Smooth muscle cell (in vitro differentiated cells): ENCODE measurements around the gene MACROD2. TPM values are rescaled to one million over a fixed set of nuclear protein-coding genes. Genes with fewer than 3 reads are reported as not detected.

Experiments
- DNase-seq: peaks from one replicate; lab custom pipeline; 2025; ENCODE audit not compliant: unreplicated experiment; lab: John Stamatoyannopoulos, UW
- H2AFZ ChIP-seq: fragments of 200-600 bp; sonication (generic); 2 replicates; pipeline ENCODE4 v1.6.0; 2016; ENCODE audit warnings: antibody characterized with exemption, low read depth, mild to moderate bottlenecking
- H3F3A ChIP-seq: fragments of 200-600 bp; sonication (generic); 2 replicates; pipeline ENCODE4 v1.6.0; 2017; ENCODE audit warnings: antibody characterized with exemption, low read depth
- H3K27ac ChIP-seq: fragments of 200-600 bp; sonication (generic); 2 replicates; pipeline ENCODE4 v1.5.1; 2016; ENCODE audit warnings: low read depth, mild to moderate bottlenecking
- H3K27me3 ChIP-seq: fragments of 200-600 bp; sonication (generic); 2 replicates; pipeline ENCODE4 v1.6.1; 2016; ENCODE audit warnings: low read depth, mild to moderate bottlenecking
- H3K36me3 ChIP-seq: fragments of 200-600 bp; sonication (generic); 2 replicates; pipeline ENCODE4 v1.5.1; 2016; ENCODE audit warnings: low read depth
- H3K4me1 ChIP-seq: fragments of 200-600 bp; sonication (generic); 2 replicates; pipeline ENCODE4 v1.5.1; 2016; ENCODE audit warnings: low read depth
- H3K4me2 ChIP-seq: fragments of 200-600 bp; sonication (generic); 2 replicates; pipeline ENCODE4 v1.6.0; 2016; ENCODE audit warnings: mild to moderate bottlenecking
- H3K4me3 ChIP-seq: fragments of 200-600 bp; sonication (generic); 2 replicates; pipeline ENCODE4 v1.5.1; 2016; ENCODE audit warnings: mild to moderate bottlenecking
- H3K79me2 ChIP-seq: fragments of 200-600 bp; sonication (generic); 2 replicates; pipeline ENCODE4 v1.6.0; 2016; ENCODE audit warnings: low read depth, mild to moderate bottlenecking
- H3K9ac ChIP-seq: fragments of 200-600 bp; sonication (generic); 2 replicates; pipeline ENCODE4 v1.6.0; 2016; ENCODE audit warnings: low read depth
- H3K9me3 ChIP-seq: fragments of 200-600 bp; sonication (generic); replicated peaks from 2 replicates; pipeline ENCODE4 v1.5.1; 2016; ENCODE audit warnings: low read depth
- H4K20me1 ChIP-seq: fragments of 200-600 bp; sonication (generic); 2 replicates; pipeline ENCODE4 v1.6.0; 2016; ENCODE audit warnings: low read depth
- WGBS: methylation state at CpG from one replicate; pipeline ENCODE4 v1.1.7; 2016; ENCODE audit warnings: low lambda C conversion rate; 5-methylcytosine and 5-hydroxymethylcytosine counted together
- polyA plus RNA-seq: library from polyadenylated mRNA; unstranded; fragments of >200 nt; fragmentation: Nextera tagmentation; extraction: Ambion mirVana; gene quantifications from 2 replicates; pipeline ENCODE4 v1.2.1, GENCODE V29; 2016
- total RNA-seq: library from RNA; depleted of rRNA; stranded (reverse); fragments of >200 nt; gene quantifications from 2 replicates; pipeline ENCODE4 v1.2.3, GENCODE V29; 2014
- TF ChIP-seq, protein P1 (sequence below): fragments of 200-600 bp; sonication (generic); IDR thresholded peaks from 2 replicates; pipeline ENCODE4 v1.5.1; 2017; ENCODE audit warnings: borderline replicate concordance, mild to moderate bottlenecking, antibody characterized with exemption; ENCODE audit not compliant: insufficient read depth, poor library complexity, severe bottlenecking

Gene MACROD2
- total and polyA plus RNA-seq, 2 experiments from 2014 or later: 0.04 to 0.32 TPM

DNA sequence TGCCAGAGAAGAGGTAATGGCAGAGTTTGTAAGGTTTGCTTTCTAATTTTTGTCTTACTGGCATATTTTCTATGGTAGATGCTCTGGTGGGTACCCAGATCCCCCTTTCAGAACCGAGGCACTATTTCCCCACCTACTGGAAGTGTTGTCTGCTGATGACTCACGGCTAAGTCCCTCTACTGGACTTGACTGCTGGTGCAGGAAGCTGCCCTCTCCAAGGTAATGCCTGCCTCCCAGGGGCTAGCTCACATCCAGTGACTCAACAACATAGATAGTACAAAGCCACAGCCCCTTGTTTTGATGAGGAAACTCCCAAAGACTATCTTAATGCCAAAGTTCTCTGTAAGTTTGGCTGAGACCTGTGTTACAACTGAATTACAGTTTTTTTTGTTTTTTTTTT lies 627.5 kb downstream of the MACROD2 start:
- H3F3A ChIP-seq: no peaks in the 10 kb centered on the region
- DNase-seq: no peak
- no peaks in the 10 kb centered on the region for H3K36me3 ChIP-seq
- no peaks in the 10 kb centered on the region for H3K79me2 ChIP-seq
- TF ChIP-seq, protein P1, sequence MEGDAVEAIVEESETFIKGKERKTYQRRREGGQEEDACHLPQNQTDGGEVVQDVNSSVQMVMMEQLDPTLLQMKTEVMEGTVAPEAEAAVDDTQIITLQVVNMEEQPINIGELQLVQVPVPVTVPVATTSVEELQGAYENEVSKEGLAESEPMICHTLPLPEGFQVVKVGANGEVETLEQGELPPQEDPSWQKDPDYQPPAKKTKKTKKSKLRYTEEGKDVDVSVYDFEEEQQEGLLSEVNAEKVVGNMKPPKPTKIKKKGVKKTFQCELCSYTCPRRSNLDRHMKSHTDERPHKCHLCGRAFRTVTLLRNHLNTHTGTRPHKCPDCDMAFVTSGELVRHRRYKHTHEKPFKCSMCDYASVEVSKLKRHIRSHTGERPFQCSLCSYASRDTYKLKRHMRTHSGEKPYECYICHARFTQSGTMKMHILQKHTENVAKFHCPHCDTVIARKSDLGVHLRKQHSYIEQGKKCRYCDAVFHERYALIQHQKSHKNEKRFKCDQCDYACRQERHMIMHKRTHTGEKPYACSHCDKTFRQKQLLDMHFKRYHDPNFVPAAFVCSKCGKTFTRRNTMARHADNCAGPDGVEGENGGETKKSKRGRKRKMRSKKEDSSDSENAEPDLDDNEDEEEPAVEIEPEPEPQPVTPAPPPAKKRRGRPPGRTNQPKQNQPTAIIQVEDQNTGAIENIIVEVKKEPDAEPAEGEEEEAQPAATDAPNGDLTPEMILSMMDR: peak; percentile 27
- H3K27me3 ChIP-seq: no peaks in the 10 kb centered on the region
- no peak overlapping the region for H2AFZ ChIP-seq
- no peak overlapping the region for H3K27ac ChIP-seq
- no peak overlapping the region for H3K4me3 ChIP-seq
- H3K9ac ChIP-seq: no peak overlapping the region
- H3K4me1 ChIP-seq: peaks cover 5% of the 10 kb centered on the region
- 27% methylated on average over 2 of the region's 2 CpGs for WGBS
- H4K20me1 ChIP-seq: no peaks in the 10 kb centered on the region
- no peaks in the 10 kb centered on the region for H3K9me3 ChIP-seq
- no peak overlapping the region for H3K4me2 ChIP-seq

DNA sequence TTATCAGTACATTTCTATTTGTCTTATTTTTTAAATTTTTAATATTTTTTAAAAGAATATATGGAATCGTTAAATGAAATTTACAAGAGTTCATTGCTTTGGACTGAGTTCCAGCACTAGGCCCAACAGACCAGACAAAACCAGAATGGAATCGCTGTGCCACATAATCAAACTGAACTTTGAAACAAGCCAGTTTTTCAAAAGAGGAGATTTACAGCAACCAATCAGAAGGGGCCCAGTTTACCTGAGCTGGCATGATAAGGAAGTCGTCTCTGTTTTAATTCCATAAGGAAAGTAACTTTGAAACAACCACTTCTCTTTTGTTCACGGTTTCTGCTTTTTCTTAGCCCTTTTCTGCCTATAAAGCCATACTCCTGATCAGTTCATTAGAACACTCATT lies 635.7 kb downstream of the MACROD2 start:
- WGBS: 86% methylated on average over 4 of the region's 4 CpGs
- Histone ChIP-seq H3K4me1 (peaks cover 8% of the 10 kb centered on the region), H3K9ac (no peak overlapping the region), H2AFZ (no peak overlapping the region), H4K20me1 (no peaks in the 10 kb centered on the region), H3K4me2 (no peak overlapping the region), H3K27me3 (no peaks in the 10 kb centered on the region), H3K9me3 (no peaks in the 10 kb centered on the region), H3K4me3 (no peak overlapping the region), H3K36me3 (no peaks in the 10 kb centered on the region), H3K27ac (no peak overlapping the region), H3F3A (no peaks in the 10 kb centered on the region), H3K79me2 (no peaks in the 10 kb centered on the region)
- TF ChIP-seq, protein P1: no peak
- DNase-seq: no peak

GRCh38 chr20:14632906-14633305 lies 637.6 kb downstream of the MACROD2 start:
- no peaks in the 10 kb centered on the region for H3F3A ChIP-seq
- no peak overlapping the region for H3K9ac ChIP-seq
- no peaks in the 10 kb centered on the region for H3K79me2 ChIP-seq
- H3K27ac ChIP-seq: no peak overlapping the region
- H3K4me2 ChIP-seq: no peak overlapping the region
- no peaks in the 10 kb centered on the region for H3K9me3 ChIP-seq
- DNase-seq: no peak
- H3K36me3 ChIP-seq: no peaks in the 10 kb centered on the region
- no peak overlapping the region for H3K4me3 ChIP-seq
- H3K4me1 ChIP-seq: peaks cover 8% of the 10 kb centered on the region
- 91% methylated on average over 6 of the region's 6 CpGs for WGBS
- H3K27me3 ChIP-seq: no peaks in the 10 kb centered on the region
- TF ChIP-seq, protein P1: no peak
- H2AFZ ChIP-seq: no peak overlapping the region
- H4K20me1 ChIP-seq: no peaks in the 10 kb centered on the region

DNA sequence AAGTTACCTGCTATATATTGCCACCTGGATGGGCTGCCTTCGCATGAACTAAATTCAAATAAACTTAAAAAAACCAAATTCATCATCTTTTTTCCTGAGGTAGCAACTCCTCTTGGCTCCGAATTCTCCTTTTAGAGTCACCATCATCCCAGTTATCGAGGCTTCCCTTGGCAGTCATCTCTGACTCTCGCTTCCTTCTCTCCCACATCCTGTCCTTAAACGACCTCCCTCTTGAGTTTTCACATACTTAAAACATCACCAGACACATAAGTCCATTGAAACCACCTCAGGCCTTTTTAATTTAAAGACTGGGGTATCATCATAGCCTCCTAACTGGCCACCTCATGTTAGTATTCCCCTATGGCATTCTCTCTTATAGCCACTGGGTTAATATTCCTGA lies 638.2 kb downstream of the MACROD2 start:
- Histone ChIP-seq H3K9ac (no peak overlapping the region), H3K79me2 (no peaks in the 10 kb centered on the region), H2AFZ (no peak overlapping the region), H3K4me3 (no peak overlapping the region), H3K9me3 (no peaks in the 10 kb centered on the region), H4K20me1 (no peaks in the 10 kb centered on the region), H3K27ac (no peak overlapping the region), H3F3A (no peaks in the 10 kb centered on the region), H3K36me3 (no peaks in the 10 kb centered on the region), H3K27me3 (no peaks in the 10 kb centered on the region), H3K4me2 (no peak overlapping the region), H3K4me1 (peaks cover 8% of the 10 kb centered on the region)
- 93% methylated on average over 5 of the region's 5 CpGs for WGBS
- DNase-seq: no peak
- TF ChIP-seq, protein P1: no peak
